TTC549 (cell line): ENCODE data around the gene AARS2.

Experiments used
- FAIRE-seq: peaks from 2 replicates; lab custom pipeline; 2012; peaks lifted over from hg19 to GRCh38; lab: Jason Lieb, UNC

AARS2 gene

DNA sequence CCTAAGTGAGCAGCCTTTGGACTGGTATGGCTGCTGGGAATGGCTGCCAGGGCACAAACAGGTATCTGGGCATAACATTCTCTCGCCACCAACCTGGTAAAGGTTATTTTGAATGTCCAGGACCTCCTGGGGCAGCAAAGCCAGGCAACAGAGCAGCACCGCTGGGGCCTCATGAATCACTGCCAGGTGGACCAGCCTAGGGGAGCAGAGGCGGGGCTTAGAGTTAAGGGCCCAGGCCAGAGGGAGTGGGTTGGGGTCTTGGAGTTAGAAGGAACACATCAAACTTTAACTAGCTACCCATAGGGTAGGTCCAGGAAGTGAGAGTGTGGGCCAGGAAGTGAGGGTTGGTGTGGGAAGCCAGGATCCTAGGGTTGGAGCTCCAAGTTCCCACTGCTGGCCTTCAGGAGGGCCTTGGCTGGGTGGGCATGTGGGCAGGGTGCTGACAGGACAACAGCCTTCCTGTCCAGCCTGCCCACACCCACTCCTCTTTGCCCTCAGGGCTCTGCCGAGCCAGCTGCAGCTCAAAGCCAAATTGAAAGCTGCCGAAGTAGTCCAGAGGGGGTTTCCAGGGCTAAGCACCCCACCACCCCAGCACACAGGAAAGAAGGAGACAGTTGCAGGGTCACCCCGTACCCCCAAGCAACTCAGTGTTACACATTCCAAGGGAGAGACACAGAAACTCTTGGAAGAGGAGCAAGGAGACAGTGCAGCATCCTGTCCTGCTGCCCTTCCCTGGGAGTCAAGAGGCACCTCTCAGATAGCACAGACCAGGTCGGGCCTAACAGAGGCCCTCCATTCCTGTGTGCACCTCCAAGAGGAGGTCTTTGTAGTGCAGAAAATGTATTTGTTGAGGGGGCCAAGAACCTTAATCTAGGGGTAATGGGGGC lies 50.4 kb downstream of the AARS2 start:
- FAIRE-seq: no peak

- FAIRE-seq: no peak
Measured at GRCh38 chr6:44261581-44261980, 51.6 kb downstream of the AARS2 start.

- FAIRE-seq: no peak
Measured at GRCh38 chr6:44260451-44261297, 52.5 kb downstream of the AARS2 start.

- no peak for FAIRE-seq
Measured at GRCh38 chr6:44260011-44260410, 53.1 kb downstream of the AARS2 start.

GRCh38 chr6:44258921-44259320 lies 54.2 kb downstream of the AARS2 start:
- FAIRE-seq: no peak

GRCh38 chr6:44258325-44258863 lies 54.8 kb downstream of the AARS2 start:
- FAIRE-seq: no peak

DNA sequence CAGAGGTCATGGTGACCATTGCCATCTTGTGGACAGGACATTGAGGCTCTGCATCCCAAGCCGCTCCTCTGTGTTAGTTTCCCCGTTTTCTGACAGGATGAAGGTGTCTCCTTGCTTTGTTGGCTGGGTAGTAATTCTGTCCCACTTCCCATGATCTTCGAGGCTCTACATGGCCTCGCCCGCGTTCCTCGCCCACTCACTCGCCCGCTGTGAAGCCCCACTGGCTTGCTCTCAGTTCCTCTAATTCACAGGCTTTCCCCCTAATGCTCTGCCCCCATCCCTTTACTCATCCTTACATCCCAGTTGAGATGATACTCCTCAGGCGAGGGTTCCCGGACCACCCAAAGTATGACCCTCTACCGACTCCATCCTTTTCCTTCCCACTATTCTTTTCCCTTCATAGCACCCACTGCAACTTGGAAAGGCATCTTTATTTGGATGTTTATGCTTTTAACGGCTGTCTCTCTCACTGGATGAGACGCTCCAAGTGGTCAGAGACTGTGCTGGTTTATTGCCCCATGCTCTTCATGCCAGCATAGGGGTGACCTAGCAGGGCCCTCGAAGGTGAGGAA lies 55.3 kb downstream of the AARS2 start:
- FAIRE-seq: no peak

GRCh38 chr6:44257025-44257752 lies 56.0 kb downstream of the AARS2 start, which contains the start of gene SLC35B2:
SLC35B2 (minus strand) TSS chr6:44257528; CDS start chr6:44257410, 118 bp downstream.
- FAIRE-seq: no peak

DNA sequence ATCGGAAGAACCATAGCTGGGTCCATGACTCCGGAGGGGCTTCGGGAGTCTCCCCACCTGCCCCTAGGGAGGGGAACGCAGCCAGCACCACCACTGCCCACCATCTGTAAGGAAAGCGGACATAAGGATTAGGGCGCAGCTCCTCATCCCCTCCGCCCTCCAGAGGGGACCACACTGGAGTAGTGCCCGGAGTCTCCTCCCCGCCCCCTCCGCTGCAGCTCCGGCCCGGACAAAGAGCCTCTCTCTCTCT lies 56.4 kb downstream of the AARS2 start:
- no peak for FAIRE-seq

DNA sequence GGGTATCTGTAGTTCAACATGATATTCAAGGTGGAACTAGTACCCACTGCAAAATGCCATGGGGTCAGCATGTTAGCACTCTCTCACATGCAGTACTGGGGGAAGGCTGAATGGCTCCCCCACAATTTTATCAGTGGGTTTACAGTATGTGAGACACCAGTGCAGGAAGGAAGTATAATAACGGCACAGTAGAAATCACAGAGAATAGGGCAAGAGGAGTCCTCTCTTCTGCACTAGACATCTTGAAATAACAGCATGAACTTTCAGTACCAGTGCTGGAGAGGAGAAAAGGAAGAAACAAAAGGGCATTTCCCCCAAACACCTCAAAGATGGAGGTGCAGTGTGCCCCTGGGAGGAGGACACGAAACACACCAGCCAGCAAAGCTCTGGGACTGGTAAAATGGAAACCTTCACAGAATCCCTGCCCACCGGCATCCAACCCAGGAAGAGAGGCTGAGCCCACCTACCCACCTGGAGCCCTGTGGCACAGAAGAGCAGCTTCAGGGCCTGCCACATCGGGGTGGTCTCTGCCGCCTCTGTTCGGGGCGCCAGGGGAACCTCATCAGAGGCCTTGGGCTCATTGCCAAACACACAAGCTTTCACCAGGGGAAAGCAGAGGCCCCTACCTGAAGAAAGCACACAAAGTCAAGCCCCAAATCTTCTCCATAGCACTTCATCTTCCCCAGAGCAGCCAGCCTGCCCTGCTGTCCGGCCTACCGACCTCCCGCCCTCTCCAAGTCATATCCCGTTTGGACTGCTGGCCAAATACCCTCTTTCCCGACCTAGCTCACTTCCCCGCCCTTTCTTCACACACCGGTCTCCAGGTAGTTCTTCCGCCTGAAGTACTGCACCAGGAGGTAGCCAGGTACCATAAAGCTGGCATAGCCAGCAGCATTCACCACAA lies 57.0 kb downstream of the AARS2 start:
- no peak for FAIRE-seq

DNA sequence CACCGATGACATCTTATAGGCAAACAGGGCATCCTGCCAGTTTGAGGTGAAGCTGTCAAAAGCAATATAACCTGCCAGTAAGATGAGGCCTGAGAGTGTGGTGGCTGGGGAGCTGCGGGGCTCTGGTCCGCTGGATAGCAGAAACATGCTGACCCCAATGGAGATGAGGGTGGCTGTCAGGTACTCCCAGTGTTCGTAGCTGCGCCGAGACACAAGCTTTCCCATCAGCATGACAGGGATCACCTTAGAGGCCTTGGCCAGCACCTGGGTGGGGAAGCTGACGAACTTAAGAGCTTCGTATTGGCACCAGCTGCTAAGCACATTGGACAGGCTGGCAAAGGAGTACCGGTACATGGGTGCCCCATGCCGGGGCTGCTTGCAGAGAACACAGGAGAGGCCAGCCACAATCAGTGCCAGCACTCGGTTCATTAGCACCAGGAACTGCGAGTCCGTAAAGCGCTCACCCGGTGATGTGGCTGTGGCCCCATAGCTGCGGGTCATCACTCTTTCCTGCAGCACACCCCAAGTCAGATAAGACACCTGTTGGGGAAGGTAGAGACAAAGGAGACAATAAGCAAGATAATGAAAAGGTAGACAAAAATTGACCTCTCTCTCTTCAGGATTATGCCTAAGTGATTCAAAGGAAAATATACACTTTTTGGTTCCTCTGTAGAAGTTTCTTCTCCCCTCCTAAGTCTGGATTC lies 57.9 kb downstream of the AARS2 start:
- no peak for FAIRE-seq

DNA sequence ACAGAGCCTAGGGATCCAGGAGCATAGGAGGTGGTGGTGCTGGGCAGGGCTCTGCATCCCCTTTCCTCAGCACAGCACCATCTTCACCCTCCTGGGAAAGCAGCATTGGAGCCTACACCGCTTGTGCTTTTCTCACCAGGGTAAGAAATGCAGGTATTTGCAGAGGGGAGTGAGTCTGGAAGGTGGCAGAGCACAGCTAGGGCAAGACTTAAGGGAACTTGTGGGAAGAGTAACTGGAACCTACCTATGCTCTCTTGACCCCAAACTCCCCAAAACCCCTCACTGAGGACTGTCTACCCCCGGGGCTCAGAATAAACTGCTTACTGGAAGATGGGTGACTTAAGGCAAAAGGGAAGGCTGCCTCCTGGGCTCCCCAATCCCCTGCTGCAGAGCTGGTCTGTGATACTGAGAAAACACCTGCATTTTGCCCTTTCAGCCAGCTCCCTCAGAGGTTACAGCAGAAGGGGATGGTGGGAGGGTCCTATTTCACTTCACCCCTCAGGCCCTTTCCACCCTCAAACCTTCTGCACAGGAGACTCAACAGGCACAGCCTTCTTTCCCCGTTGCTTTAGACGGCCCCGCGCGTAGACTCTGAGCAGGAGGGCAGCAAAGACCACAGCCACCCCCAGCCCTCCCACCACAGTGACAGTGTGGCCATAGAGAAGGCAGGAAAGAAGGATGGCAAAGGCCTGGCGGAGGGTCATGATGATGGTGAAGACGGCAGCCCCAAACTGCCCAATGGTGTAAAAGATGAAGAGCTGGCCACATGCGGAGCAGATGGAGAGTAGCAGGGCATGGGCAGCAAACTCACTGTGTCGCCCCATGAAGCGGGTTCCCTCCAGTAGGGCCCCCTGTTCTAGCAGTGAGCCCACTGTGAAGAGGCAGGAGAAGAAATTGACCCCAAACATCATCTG lies 58.7 kb downstream of the AARS2 start:
- no peak for FAIRE-seq

DNA sequence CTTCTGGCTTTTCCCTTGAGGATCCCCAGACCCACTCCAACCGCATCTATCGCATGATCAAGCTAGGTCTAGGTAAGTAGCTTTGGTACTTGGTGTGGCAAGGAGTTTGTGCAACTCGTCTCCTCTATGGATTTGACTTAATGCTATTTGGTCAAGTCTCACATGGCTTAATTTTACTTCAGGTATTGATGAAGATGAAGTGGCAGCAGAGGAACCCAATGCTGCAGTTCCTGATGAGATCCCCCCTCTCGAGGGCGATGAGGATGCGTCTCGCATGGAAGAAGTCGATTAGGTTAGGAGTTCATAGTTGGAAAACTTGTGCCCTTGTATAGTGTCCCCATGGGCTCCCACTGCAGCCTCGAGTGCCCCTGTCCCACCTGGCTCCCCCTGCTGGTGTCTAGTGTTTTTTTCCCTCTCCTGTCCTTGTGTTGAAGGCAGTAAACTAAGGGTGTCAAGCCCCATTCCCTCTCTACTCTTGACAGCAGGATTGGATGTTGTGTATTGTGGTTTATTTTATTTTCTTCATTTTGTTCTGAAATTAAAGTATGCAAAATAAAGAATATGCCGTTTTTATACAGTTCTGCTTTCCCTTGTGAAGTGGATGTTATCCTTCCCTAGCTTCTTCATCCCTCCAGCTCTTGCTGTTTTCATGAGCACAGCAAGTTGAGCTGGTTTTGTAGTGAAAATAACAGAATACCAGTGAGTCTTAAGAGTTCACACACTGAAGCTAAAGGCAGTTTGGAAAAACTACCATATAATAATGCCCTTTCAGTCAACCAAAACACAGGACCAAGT lies 59.6 kb downstream of the AARS2 start:
- no peak for FAIRE-seq

- FAIRE-seq: no peak
Measured at GRCh38 chr6:44251576-44252524, 61.3 kb downstream of the AARS2 start.

DNA sequence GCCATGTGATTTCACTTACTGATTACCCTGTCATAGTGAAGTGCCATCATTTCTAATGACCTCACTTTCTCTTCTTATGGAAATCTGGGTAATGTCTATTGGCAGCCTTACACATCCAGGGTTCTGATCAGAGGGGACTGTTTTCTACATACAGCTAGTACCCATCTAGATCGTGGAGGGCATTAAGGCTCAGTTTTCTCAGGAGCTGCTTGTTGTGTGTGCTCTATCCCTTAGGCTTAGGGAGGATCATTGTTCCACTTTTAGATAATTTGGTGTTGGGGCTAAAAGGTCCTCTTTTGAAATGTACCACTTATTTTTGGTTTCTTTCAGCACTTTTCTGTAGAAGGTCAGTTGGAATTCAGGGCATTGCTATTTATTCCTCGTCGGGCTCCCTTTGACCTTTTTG lies 62.4 kb downstream of the AARS2 start:
- no peak for FAIRE-seq

GRCh38 chr6:44250067-44250717 lies 63.0 kb downstream of the AARS2 start:
- FAIRE-seq: no peak
